SIG-M5 (cell line): Measurements from ENCODE around the gene SAMD1.

Experiments
- DNase-seq: peaks from one replicate; lab custom pipeline; 2025; lab: John Stamatoyannopoulos, UW

SAMD1 gene

GRCh38 chr19:14113762-14114414 lies 23.3 kb upstream of the SAMD1 start:
- no peak for DNase-seq

- DNase-seq, result no peak
These were observed 22.3 kb upstream of the SAMD1 start for GRCh38 chr19:14112809-14113385.

- DNase-seq, result no peak
These were observed 21.7 kb upstream of the SAMD1 start for GRCh38 chr19:14112051-14112808.

DNA sequence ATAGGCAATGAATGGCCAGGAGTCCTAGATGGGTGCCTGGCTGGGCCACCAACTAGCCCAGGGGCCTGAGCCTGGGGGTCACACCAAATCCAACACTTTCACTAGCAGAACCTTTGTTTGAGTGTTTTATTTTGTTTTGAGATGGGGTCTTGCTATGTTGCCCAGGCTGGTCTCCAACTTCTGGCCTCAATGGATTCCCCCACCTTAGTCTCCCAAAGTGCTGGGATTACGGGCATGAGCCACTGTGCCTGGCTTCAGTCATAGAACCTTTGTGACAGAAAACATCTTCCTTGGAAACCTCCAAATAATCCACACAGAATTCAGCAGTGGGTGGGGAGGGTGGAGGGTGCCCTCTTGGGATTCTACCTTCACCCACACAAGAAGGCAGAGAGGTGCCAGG lies 20.9 kb upstream of the SAMD1 start:
- DNase-seq, result no peak

- no peak for DNase-seq
These were observed 20.1 kb upstream of the SAMD1 start for GRCh38 chr19:14110650-14111049.

DNA sequence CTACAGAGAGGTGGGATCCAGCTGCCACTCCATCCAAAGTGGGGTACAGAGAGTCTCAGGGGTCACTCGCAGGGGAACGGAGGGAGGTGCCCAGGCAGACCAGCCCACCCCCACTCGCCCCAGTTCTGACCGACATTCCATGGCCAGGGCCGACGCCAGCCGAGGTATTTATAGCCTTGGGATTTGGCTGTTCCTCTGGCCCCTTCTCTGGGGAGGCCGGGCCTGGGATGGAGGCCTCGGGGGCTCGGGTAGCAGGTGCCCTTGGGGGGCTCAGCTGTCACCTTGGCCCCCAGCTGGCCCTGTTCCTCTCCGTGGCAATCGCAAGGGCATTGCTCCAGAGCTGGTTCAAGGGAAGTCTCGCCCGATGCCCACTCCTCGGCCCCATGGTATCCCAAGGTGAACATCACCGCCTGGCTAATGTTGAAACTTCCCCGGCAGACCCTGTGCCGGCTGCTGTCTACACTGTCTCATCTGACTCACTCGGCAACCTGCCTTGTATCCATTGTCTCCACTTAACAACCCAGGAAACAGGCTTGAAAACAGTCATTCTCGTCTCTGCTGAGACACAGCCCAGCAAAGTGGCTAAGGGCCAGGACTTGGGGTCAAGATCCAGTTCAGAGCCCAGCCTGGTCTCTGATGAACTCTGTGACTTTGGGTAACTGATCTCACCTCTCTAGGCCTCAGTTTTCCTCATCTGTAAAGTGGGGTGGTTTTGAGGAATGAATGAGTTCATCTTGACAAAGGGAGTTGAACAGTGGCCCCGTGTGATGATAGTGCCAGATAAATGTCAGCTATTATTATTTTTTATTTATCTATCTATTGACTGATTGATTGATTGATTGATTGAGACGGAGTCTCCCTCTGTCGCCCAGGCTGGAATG lies 17.3 kb upstream of the SAMD1 start:
- no peak for DNase-seq

DNA sequence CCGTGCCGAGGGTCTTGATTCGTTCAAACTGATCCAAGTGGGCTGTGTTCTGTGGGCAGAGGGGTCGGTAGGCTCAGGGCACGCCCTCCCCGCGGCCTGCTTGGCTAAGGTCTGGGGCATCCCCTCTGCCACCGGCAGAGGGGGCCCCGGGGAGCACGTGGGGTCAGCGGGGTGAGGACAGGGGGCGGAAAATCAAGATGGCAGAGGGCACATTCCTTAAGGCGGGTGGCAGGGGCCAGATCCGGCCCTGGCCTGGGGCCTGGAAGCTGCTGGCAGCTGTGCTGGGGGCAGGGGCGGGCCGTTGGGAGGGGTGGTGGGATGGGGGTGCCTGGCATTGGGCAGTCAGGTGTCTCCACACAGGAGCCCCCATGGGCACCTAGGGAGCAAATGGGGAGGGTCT lies 16.3 kb upstream of the SAMD1 start:
- no peak for DNase-seq

GRCh38 chr19:14105680-14106079 lies 15.1 kb upstream of the SAMD1 start:
- DNase-seq, result no peak

DNA sequence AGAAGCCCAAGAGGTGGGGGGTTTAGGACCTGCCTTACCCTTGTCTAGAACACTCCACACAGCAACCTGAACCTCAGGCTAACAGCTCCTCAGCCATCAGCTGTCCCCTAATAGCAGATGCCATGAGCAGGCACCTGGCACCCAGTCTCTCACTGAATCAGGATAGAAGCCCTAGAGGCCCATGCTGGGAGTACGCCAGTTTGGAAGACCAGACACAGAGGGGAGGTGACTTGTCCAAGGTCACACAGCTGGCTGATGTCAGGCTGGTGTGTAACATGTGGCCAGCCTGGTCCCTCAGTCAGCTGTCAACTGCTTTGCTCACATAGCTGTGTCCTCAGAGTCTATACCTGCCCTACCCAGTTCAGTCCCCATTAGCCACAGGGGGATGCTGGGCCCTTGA lies 12.8 kb upstream of the SAMD1 start:
- no peak for DNase-seq

DNA sequence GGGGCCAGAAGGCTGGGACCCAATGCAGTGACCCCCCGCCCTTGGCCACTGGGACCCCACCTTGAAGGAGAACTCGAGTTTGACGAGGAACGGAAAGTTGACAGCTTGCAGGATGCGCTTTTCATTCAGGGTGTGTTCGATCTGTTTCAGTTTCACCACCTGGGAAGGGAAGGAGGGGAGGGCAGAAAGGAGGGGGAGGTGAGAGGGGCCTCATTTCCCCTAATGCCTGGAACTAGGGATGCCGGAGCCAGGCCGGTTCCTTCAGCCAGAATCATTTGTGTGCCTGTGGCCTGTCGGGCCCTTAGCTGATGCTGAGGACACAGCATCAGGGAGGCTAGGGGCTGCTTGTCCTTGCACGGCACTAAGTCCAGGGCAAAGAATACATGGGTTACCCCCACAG lies 12.2 kb upstream of the SAMD1 start:
- no peak for DNase-seq

DNA sequence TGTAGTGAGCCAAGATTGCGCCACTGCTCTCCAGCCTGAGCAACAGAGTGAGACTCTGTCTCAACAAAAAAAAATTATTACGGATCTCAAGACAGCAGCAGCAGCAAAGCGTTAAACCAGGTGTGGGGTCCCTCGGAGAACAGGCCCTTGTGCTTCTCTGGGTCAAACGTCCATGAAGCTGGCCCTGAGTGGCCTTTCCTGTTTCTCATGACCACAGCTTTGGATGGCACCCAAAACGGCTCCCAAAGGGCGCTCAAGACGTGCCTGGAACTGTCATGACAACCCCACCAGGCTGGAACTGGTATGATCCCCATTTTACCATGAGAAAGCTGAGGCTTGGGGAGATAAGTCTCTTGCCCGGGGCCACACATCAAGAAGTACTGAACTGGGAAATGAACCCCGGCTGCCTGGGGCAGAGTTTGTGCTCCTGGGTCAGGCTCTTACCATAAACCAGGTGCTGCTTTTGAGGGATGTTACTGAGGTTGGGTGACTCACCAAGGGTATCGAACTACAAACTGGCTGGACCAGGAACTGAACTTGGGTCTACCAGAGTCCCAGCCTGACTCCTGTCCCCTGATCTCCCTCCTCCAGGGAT lies 11.6 kb upstream of the SAMD1 start:
- no peak for DNase-seq

DNA sequence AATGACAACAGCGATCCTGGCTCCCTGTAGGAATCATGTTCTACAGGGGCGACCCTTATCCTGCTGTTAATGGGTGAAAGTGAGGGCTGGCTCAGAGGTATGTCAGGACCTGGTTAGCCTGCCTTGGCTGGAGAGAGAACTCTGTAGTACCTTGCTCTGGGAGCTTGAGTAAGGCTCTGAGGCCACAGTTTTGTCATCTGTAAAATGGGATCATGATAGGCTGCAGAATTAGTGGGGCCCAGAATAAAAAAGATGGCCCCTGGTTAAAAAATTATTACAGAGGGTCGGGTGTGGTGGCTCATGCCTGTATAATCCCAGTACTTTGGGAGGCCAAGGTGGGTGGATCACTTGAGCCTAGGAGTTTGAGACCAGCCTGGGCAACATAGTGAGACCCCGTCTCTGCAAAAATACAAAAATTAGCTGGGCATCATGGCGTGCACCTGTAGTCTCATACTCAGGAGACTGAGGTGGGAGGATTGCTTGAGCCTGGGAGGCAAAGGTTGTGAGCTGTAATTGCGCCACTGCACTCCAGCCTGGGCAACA lies 10.5 kb upstream of the SAMD1 start:
- DNase-seq, result no peak

DNA sequence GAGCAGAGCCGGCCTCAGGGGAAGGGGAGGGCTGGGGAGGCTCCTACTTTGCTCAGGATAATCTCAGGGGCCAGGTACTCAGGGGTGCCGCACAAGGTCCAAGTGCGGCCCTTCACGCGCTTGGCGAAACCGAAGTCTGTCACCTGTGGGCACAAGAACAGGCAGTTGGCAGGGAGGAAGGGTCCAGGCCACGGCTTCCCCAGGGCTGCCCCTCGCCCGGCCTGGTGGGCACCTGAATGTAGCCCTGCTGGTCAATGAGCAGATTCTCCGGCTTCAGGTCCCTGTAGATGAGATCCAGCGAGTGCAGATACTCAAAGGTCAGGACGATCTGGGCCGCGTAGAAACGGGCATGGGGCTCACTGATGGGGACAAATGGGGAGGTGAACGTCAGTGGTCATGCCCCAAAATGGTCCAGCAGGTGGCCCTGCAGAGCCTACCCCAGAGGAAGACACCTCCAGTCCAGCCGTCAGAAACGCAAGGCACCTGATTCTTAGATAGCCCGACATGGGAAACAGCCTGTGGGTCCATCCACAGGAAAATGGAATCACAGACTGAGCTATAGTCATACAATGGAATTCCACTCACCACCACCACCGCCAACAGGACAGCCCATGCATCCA lies 7.1 kb upstream of the SAMD1 start:
- DNase-seq, result no peak

DNA sequence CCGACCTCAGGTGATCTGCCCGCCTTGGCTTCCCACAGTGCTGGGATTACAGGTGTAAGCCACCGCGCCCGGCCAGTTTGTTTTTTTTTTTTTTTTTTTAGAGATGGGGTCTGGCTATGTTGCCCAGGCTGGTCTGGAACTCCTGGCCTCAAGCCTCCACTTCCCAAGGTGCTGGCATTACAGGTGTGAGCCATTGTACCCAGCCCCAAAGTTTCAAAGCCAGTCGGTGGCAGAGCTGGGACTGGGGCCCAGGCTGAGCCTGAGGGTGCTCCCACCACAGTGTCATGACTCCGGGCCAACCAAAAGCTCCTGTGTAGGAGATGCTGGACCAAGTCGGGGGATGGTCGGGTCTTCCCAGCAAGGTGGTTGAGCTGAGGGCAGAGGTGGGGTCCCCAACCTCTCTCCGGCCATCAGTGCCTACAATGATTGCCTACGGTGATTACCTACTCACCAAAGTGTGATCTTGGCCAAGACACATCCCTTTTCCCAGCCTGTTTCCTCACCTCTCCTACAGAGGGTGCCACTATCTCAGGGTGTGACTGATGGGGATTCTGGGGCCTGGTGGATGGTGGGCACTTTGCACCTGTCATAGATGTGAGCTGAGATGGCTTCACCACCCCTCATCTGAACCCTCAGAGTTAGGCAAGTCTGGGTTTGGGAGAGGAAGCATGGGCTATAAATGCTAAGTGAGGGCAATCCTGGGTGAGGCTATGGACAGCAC lies 5.9 kb upstream of the SAMD1 start:
- DNase-seq, result no peak

- no peak for DNase-seq
These were observed 4.3 kb upstream of the SAMD1 start for GRCh38 chr19:14094854-14095253.

DNA sequence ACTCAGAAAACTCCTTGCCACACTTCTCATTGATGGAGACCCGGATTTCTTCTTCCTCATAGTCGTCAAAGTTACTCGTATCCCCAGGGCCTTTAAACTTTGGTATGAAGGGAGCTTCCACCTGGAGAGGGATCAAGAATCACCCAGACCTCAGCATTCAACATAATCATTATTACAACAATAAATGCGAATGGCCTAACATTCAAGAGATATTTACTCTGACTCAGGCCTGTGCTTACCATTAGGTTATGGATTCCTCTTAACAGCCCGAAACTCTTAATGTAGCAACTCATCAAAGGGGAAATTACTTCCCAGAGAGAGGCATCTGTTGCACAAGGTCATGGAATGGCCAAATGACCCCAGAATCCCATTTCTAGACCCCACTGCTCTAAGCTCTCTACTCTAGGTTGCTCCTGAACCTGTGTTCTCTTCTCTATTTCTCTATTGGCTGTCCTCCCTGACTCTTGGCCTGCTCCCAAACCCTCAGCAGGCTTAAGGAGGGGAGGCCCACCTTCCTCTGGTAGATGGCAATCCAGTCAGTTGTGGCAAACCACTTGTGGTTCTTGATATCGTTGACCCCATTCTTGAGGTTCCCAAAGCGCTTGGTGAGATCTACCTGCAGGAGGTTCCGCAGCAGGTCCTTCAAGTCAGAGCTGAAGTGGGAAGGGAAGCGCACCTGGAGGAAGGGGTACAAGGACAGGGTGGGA lies 2.7 kb upstream of the SAMD1 start:
- no peak for DNase-seq

- no peak for DNase-seq
These were observed 1.4 kb upstream of the SAMD1 start for GRCh38 chr19:14091813-14092462.

DNA sequence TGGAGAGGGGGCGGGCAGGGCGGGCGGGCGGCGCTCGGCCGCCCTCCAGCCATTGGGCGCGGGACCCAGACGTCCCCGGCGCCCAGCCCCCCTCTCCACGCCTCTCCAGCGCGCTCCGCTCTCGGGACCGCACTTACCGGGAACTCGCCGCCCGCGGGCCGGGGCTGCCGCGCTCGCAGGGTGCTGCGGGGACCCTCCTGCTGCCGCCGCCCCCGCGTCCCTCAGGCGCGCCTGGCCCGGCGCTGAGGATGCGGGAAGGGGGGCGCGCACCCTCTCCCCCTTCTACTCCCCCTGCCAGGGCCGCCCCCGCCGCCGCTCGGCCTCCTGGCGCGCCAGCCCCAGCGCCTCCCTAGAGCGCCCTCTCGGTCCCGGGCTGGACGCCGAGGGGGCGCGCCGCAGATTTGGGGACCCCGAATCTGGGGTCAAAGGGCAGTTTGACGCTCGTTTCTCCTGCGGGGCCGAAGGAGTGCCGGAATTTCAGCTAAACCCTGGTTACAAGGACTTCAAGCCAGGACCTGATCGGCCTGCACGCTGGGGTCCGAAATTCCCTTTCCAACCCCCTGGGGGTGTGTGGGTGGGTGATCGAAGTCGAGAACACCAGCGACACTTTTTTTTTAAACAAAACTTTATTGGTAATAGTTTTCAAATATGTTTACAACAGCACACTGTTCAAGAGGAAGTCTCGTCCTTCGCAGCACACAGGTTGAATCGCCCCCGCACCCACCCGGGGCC lies 696 bp upstream of the SAMD1 start:
- no peak for DNase-seq
